GM21825 (cell line): Measurements from ENCODE around the gene CMTM6.
"Not testable (repeated sequence)": the region's sequence is repeated elsewhere in the genome, so short reads cannot be mapped to it uniquely, and the experiment has no call there.

Experiments
- ATAC-seq: cut with Tn5 transposase; IDR thresholded peaks from one replicate; pipeline ENCODE4 v1.9.1; 2021; ENCODE audit warnings: mild to moderate bottlenecking, moderate library complexity; ENCODE audit not compliant: unreplicated experiment

Gene CMTM6, protein sequence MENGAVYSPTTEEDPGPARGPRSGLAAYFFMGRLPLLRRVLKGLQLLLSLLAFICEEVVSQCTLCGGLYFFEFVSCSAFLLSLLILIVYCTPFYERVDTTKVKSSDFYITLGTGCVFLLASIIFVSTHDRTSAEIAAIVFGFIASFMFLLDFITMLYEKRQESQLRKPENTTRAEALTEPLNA

DNA sequence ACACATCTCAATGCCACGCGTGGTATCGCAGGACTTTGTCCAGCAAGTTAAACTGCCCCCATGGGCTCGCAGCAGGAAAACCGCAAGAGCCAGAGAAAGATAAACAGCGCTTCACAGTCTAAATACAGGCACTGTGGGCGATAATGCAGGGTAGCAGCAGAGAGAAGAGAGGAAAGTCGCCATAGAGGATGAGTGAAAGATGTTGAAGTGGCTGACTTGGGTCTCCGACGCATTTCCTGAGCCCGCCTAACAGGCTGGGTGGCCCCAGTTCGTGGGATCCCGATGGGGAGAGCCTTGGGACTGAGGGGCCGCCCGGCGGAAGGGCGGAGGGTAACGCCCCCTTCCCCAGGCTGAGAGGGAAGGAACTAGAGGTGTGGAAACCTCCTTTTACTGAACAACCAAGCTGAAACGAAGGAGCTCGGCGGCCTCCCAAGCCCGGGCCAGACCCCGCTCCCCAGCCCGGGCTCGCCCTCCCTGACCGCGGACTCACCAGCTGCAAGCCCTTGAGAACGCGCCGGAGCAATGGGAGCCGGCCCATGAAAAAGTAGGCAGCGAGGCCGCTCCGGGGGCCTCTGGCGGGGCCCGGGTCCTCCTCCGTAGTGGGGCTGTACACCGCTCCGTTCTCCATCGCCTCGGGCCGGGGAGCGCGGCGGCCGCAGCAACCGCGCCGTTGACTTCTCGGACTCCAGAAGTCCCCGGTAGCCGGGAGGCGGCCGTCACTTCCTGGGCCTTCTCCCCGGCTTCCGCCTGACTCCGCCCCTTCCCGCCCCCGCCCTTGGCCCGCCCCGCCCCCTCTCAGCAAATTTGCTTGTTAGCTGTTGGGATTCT, at the start of gene CMTM6:
CMTM6 (minus strand) TSS at position 735 of the 828 bp plus-strand sequence; CDS start at position 628, 107 bp downstream.
- peak; percentile 74 for ATAC-seq

DNA sequence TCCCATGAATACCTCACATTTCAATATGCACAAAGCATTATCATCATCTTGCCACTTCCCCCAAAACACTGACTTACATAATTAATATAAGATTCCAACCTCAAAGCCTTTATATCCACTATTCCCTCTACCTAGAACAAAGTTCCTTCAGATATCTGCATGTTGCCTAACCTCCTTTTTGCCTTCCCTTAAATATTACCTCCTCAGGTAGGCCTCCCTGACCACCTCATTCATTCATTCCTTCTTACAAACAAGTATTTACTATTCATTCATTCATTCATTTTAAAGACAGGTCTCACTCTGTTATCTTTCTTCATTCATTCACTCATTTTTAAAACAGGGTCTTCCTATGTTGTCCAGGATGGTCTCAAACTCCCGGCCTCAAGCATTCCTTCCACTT, 49.4 kb upstream of the CMTM6 start:
- ATAC-seq, result no peak

GRCh38 chr3:32551496-32551895, 48.8 kb upstream of the CMTM6 start:
- ATAC-seq, result no peak

DNA sequence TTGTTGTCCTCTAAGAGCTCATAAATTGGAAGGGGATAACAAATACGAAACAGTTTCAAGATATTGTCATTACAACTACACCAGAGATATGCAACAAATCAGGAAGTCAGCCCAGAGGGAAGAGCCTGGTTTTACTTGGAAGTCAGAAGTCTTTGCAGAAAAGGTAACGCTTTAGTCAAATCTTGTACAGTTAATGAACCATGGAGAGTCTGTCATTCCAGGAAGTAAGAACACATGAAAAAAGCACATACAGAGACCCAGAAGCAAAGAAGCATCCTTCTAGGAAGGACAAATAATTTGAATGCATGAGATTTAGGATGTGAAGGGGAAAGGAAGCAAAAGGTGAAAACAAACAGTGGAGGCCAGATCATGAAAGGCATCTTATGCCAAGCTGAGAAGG, 48.4 kb upstream of the CMTM6 start:
- no peak for ATAC-seq

- ATAC-seq, result no peak
Observed at GRCh38 chr3:32545305-32545704, 42.7 kb upstream of the CMTM6 start.

- no peak for ATAC-seq
Observed at GRCh38 chr3:32544894-32545293, 42.2 kb upstream of the CMTM6 start.

DNA sequence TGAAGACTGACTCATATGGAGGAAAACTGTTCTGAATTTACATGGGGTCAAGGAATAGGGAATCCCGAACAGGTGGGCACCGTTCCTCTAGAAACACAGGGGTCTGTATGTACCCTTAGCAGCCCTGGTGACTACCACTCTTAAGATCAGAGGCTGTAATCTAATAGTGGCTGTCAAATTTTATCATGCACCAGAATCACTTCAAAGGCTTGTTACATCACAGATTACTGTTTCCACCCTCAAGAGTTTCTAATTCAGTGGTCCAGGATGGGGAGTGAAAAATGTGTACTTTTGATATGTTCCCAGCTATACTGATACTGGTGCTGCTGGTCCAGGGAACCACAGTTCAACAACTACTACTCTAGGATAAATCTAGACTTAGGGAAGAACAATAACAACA, 40.2 kb upstream of the CMTM6 start:
- ATAC-seq, result no peak

DNA sequence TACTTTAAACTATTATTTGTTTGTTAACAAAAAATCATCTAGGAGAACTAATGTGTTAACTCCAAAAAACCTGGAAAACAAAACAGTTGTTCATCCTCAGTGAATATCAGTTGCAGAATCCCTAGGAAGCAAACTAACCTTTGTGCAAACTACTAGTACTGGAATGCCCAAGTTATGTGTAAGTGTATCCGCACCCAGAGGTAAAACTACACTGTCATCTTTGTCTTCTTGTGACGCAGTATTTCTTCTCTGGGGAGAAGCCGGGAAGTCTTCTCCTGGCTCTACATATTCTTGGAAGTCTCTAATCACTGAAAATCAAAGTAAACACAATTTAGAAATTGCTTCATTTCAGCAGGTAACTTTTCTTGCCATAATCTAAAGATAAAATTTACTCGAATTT, 38.2 kb upstream of the CMTM6 start:
- ATAC-seq, result no peak

- ATAC-seq, result no peak
Observed at GRCh38 chr3:32532434-32532833, 29.8 kb upstream of the CMTM6 start.

GRCh38 chr3:32531010-32531647, 28.5 kb upstream of the CMTM6 start:
- peak; percentile 50 for ATAC-seq

- no peak for ATAC-seq
Observed at GRCh38 chr3:32525720-32526119, 23.1 kb upstream of the CMTM6 start.

GRCh38 chr3:32522682-32523081, 20.0 kb upstream of the CMTM6 start:
- no peak for ATAC-seq

DNA sequence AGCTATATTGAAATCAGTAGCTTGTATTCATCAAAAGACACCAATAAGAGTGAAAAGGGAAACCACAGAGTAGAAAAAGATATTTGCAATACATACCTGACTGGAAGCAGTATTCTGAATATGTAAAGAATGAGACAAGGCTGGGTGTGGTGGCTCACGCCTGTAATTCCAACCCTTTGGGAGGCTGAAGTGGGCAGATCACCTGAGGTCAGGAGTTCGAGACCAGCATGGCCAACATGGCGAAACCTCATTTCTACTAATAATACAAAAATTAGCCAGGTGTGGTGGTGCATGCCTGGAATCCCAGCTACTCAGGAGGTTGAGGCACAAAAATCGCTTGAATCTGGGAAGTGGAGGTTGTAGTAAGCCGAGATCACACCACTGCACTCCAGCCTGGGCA, 16.3 kb upstream of the CMTM6 start:
- not testable (repeated sequence) for ATAC-seq

DNA sequence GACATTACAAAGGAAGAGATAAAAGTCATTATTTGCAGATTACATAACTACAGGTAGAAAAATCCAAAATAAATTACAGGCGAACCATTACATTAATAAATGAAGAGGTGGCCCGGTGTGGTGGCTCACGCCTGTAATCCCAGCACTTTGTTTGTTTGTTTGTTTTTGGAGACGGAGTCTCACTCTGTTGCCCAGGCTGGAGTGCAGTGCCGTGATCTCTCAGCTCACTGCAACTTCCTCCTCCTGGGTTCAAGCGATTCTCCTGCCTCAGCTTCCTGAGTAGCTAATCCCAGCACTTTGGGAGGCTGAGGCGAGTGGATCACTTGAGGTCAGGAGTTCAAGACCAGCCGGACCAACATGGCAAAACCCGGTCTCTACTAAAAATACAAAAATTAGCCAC, 14.1 kb upstream of the CMTM6 start:
- not testable (repeated sequence) for ATAC-seq

- no peak for ATAC-seq
Observed at GRCh38 chr3:32511005-32511404, 8.4 kb upstream of the CMTM6 start.

- peak; percentile 85 for ATAC-seq
Observed at GRCh38 chr3:32510075-32510724, 7.5 kb upstream of the CMTM6 start.

DNA sequence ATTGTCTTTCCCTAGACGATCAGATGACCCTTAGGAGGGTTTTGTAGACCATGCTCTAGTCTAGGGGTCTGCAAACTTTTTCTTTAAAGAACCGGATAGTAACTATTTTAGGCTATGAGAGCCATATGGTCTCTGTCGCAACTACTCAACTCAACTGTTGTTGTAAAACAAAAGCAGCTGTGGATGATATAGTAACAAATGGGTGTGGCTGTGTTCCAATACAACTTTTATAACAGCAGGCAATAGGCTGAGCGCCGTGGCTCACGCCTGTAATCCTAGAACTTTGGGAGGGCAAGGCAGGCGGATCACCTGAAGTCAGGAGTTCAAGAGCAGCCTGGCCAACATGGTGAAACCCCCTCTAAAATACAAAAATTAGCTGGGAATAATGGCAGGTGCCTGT, 6.1 kb upstream of the CMTM6 start:
- ATAC-seq, result no peak

DNA sequence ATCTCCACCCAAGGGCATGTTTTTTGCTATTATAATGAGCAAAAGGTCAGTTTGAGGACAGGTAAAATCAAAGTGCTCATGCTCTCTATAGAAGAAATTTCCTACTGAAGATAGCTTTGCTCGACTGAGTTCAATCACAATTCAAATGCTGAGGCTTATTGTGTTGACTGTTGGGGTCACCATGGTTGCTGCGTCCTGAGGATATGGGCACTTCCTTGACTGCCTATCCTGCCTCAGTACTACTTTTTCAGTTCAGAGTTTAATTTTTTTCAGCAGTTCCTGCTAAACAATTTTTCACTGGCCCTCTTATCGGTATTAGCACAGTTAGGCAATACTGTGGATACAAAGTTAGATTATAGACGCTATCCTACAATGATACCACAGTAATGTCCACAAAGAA, 3.8 kb upstream of the CMTM6 start:
- ATAC-seq, result no peak

DNA sequence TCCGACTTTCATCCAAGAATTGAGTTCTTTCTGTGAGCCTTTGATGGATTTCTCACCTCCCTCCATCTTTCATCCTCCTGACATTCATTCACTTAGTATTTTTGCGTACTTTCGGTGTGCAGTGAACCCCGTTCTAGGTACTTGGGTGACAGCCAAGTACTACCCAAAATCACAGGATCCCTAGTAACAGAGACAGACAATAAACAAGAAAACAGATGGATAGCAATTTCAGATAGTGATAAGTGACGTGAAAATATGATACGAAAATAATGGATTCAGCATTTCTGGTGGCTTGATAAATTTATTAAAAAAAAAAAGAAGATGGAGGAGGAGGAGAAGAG, 264 bp upstream of the CMTM6 start:
- no peak for ATAC-seq

- no peak for ATAC-seq
Observed at GRCh38 chr3:32501783-32502117, 902 bp downstream of the CMTM6 start.

GRCh38 chr3:32500880-32501782, 1.5 kb downstream of the CMTM6 start:
- ATAC-seq, result no peak
